Dendritic cell treated with granulocyte-macrophage colony-stimulating factor and Interleukin-4, amounts not matched to agents 40 ng/mL and 50 ng/mL, for 4 days (primary cell): Measurements from ENCODE around the gene SLC12A4.
"Not testable (repeated sequence)": the region's sequence is repeated elsewhere in the genome, so short reads cannot be mapped to it uniquely, and the experiment has no call there.

Experiments used
- H3K27ac Mint-ChIP-seq: one replicate; pipeline ENCODE4 v1.8.0; 2022; ENCODE audit warnings: mild to moderate bottlenecking, mixed read lengths
- H3K27me3 Mint-ChIP-seq: one replicate; pipeline ENCODE4 v1.8.0; 2022; ENCODE audit warnings: mild to moderate bottlenecking, mixed read lengths
- H3K36me3 Mint-ChIP-seq: one replicate; pipeline ENCODE4 v1.8.0; 2022; ENCODE audit warnings: low read depth, mixed read lengths
- H3K4me1 Mint-ChIP-seq: one replicate; pipeline ENCODE4 v1.8.0; 2022; ENCODE audit warnings: low read depth, mixed read lengths
- H3K4me3 Mint-ChIP-seq: one replicate; pipeline ENCODE4 v1.8.0; 2022; ENCODE audit warnings: mild to moderate bottlenecking, moderate library complexity, mixed read lengths
- H3K9me3 Mint-ChIP-seq: one replicate; pipeline ENCODE4 v1.8.0; 2022; ENCODE audit warnings: mixed read lengths
- intact Hi-C: fragments of 100-400 bp; cut with micrococcal nuclease; formaldehyde crosslinking; loops from one replicate; pipeline ENCODE4 v1.15.0; 2022

The SLC12A4 gene

DNA sequence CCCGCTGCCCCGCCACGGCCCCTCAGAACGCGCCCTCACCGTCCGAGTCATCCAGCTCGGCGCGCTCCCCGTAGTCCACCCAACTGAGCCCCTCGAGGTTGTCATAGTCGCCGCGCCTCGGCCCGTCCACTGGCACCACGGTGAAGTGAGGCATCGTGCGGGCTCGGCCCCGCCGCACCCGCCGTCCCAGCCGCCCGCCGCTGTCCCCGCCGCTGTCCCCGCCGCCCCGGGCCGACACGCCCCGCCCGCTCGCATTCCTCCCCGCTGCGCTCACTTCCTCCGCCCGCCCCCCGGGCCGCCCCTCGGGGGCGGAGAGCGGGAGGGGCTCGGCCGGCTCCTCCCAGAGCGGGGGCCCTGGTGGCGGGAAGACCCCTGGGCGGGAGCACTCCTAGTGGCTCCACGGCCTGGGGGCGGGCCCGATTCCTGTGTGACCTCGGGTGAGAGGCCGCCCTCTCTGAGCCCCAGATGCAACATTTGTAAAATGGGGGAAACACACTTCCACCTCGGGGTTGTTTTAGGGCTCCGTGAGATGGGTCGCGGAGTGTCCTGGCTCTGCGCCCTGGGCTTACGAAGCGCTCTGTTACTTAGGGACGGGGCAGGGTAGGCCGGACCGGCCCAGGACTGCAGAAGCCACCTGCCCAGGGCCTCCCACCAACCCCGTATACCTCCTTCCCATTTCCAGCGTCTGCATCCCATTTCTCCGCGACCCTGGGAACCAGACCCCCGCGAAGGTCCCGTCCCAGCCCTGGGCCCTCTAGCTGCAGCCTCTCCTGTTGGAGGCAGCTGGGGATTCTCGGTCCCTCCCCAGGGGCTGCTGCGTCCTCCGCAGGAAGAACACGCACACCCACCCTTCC lies at the start of gene SLC12A4:
Gene SLC12A4 (minus strand): TSS at position 238 of the 854 bp plus-strand sequence. CDS start 84 bp downstream, at position 154.
- intact Hi-C loops: no loop called here
- Mint-ChIP-seq H3K36me3 (no peaks in the 10 kb centered on the region), H3K4me3 (peak within 1 kb of the TSS; percentile 96), H3K27me3 (peaks cover 8% of the 10 kb centered on the region), H3K4me1 (peaks cover 26% of the 10 kb centered on the region), H3K9me3 (no peaks in the 10 kb centered on the region), H3K27ac (peak within 1 kb of the TSS; percentile 77)

DNA sequence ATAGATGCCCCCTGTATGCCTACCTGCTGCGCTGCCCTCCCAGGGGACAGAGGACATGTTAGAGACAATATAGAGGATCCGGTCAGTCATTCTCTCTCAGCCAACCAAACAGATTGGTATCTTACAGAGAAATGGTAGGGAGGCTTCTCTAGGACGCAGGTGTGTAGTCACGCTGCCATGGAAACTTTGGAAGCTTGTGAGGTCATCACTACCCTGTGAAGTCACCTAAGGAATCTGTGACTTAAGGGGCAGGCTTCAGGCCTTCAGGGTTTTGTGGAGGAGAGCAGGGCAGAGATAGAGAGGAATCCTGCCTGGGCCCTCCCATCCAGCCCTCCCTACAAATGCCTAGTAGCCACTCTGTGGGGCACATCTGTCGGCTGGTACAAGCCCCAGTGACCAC lies 47.2 kb upstream of the SLC12A4 start, which contains the start of gene DPEP2NB:
Gene DPEP2NB (minus strand): TSS at position 231 of the 400 bp plus-strand sequence. CDS start 141 bp downstream, at position 90.
- H3K4me1 Mint-ChIP-seq: peaks cover 26% of the 10 kb centered on the region
- H3K9me3 Mint-ChIP-seq: no peaks in the 10 kb centered on the region
- H3K36me3 Mint-ChIP-seq: peaks cover under 1% of the 10 kb centered on the region
- intact Hi-C loops: no loop called here
- H3K27me3 Mint-ChIP-seq: no peaks in the 10 kb centered on the region
- H3K4me3 Mint-ChIP-seq: no peak within 1 kb of the TSS
- peak within 1 kb of the TSS; percentile 16 for H3K27ac Mint-ChIP-seq

DNA sequence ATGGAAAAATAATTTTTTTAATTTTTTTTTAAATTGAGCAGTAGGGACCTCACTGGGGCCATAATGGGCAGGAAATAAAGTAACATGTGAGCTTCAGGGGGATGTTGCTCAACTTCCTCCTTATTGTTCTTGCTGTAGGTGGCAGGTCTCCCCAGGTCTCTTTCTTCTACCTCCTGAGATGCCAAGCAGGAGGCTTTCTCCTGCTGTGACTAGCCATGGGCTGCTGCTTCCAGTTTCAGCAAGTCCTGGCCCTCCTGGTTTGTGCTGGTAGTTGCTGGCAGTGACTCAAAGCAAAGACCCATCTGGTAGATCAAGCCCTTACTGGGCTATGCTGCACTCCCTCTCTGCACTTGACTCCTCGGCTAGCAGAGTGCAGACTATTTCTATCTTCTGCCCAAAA lies 45.0 kb upstream of the SLC12A4 start:
- peaks cover 43% of the 10 kb centered on the region for H3K4me1 Mint-ChIP-seq
- H3K36me3 Mint-ChIP-seq: no peaks in the 10 kb centered on the region
- no peaks in the 10 kb centered on the region for H3K9me3 Mint-ChIP-seq
- H3K27me3 Mint-ChIP-seq: no peaks in the 10 kb centered on the region
- no peak overlapping the region for H3K4me3 Mint-ChIP-seq
- peak overlapping the region; percentile 63 for H3K27ac Mint-ChIP-seq
- intact Hi-C loops: no loop called here

DNA sequence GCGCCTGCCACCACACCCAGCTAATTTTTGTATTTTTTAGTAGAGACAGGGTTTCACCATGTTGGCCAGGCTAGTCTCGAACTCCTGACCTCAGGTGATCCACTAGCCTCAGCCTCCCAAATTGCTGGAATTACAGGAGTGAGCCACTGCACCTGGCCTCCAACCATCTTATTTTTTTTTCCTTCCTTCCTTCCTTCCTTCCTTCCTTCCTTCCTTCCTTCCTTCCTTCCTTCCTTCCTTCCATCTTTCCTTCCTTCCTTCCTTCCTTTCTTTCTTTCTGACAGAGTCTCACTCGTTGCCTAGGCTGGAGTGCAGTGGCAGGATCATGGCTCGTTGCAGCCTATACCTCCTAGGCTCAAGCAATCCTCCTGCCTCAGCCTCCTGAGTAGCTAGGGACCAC lies 41.4 kb upstream of the SLC12A4 start:
- H3K27me3 Mint-ChIP-seq, H3K9me3 Mint-ChIP-seq, H3K4me3 Mint-ChIP-seq, intact Hi-C loops, H3K36me3 Mint-ChIP-seq: not testable (repeated sequence)
- Mint-ChIP-seq H3K4me1 (peaks cover 53% of the 10 kb centered on the region), H3K27ac (peak overlapping the region; percentile 82)

DNA sequence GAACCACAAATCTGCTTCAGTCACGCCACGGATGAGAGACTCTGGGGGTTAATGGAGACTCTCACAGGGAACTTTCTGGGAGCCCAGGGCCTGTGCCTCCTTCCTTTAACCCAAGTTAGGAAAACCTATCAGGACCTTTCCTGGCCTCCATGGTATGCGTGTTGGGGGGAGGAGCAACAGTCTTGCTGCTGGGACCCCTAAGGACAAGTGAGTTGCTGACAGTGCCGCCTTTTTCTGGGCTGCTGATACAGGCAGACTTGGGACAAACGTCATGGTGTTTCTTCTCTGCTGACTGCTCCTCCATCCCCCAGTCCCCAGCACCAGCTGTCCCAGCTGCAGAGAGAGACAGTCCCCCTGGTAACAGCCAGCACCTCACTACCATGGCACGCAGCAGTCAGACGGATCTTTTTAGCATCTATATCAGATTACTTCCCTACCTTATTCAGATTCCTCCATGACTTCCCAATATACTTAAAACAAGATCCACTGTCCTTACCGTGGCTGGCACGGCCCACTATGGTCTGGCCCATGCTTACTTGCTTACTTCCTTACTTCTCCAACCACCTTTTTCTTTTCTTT lies 40.8 kb upstream of the SLC12A4 start:
- H3K4me1 Mint-ChIP-seq: peaks cover 57% of the 10 kb centered on the region
- H3K27ac Mint-ChIP-seq: peak overlapping the region; percentile 82
- no peaks in the 10 kb centered on the region for H3K36me3 Mint-ChIP-seq
- no peak overlapping the region for H3K4me3 Mint-ChIP-seq
- H3K9me3 Mint-ChIP-seq: no peaks in the 10 kb centered on the region
- H3K27me3 Mint-ChIP-seq: no peaks in the 10 kb centered on the region
- intact Hi-C loops: no loop called here

DNA sequence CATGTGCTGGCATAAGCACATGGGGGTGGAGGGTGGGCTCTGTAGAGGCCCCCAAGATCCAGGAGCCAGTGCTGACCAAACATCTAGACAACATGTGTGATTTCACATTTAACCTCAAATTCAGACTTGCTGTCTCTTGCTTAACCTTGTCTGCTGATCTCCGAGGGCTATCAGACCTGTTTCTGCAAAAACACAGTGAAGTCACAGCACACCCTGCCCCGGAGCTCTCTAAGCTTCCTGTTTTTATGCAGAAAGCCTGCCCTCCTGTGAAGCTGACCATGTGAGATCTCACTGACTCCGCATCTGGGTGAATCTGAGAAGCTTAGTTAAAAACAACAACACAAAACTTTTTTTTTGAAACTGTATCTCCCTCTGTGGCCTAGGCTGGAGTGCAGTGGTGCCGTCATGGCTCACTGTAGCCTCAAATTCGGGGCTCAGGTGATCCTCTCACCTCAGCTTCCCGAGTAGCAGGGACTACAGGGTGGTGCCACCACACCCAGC lies 37.4 kb upstream of the SLC12A4 start:
- Mint-ChIP-seq H3K36me3 (no peaks in the 10 kb centered on the region), H3K27me3 (no peaks in the 10 kb centered on the region), H3K4me3 (peak overlapping the region; percentile 44)

DNA sequence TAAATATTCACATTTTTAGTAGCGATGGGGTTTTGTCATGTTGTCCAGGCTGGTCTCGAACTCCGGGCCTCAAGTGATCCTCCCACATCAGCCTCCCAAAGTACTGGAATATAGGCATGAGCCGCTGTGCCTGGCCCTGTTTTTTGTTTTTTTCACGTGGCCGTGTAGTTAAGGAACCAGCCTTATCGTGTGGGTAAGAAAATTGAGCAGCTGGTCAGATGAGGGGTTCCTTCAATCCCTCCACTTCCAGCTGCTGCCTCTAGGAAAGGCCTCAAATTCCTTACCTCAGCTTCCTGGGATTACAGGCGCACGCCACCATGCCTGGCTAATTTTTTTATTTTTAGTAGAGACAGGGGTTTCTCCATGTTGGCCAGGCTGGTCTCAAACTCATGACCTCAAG lies 36.8 kb upstream of the SLC12A4 start:
- Mint-ChIP-seq H3K27ac (peak overlapping the region; percentile 98), H3K4me1 (peaks cover 56% of the 10 kb centered on the region)

More for the DNA sequence above, 37.4 kb upstream of the SLC12A4 start:
- Mint-ChIP-seq H3K27ac (peak overlapping the region; percentile 98), H3K4me1 (peaks cover 53% of the 10 kb centered on the region), H3K9me3 (no peaks in the 10 kb centered on the region)
- intact Hi-C loops: loop anchor here (2.0 kb wide), 1 partner anchor 13 kb away; no protein-coding TSS in a partner anchor

DNA sequence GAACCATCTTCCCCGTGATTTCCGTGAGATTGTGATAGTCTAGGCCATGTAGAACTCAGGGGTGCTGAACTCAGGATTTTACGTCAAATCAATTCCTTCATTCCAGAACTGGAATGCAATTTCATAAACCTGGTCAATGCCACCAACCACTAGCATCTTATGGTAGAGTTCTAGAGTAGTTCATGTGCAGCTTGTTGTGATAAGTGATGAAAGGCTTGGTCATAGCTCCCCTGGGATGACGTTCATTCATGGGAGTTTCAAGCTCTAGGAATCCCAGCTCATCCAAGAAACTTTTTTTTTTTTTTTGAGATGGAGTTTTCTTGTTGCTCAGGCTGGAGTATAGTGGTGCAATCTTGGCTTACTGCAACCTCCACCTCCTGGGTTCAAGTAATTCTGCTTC lies 34.6 kb upstream of the SLC12A4 start:
- intact Hi-C loops: no loop called here
- Mint-ChIP-seq H3K36me3 (peaks cover 13% of the 10 kb centered on the region), H3K4me1 (peaks cover 58% of the 10 kb centered on the region), H3K4me3 (no peak overlapping the region), H3K27ac (no peak overlapping the region), H3K27me3 (no peaks in the 10 kb centered on the region), H3K9me3 (no peaks in the 10 kb centered on the region)

More for the DNA sequence above, 36.8 kb upstream of the SLC12A4 start:
- no peaks in the 10 kb centered on the region for H3K9me3 Mint-ChIP-seq
- H3K4me3 Mint-ChIP-seq: no peak overlapping the region
- intact Hi-C loops: no loop called here
- no peaks in the 10 kb centered on the region for H3K27me3 Mint-ChIP-seq
- no peaks in the 10 kb centered on the region for H3K36me3 Mint-ChIP-seq

DNA sequence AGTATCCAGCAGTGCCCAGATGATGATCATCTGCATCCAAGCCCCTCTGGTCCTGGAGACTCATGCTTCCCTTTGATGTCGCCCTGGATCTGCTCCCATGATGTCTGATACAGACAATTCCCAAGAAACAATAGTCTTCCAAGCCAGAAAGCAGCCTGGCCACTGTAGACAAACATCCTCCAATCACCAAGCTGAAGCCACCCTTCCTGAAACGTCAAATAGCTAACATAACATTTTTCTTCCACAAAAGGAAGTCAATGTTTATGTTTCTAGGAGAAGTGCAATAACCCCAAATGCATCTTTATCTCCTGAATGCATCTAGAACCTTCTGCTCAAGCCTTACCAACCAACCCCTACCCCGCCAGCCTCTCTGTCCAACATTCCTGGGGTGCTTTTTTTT lies 32.0 kb upstream of the SLC12A4 start:
- intact Hi-C loops: loop anchor here (2.0 kb wide), 1 partner anchor 22 kb away; the partner anchor contains the start of genes DDX28 and DUS2
- H3K9me3 Mint-ChIP-seq: no peaks in the 10 kb centered on the region
- H3K27me3 Mint-ChIP-seq: no peaks in the 10 kb centered on the region
- peaks cover 35% of the 10 kb centered on the region for H3K36me3 Mint-ChIP-seq
- peaks cover 63% of the 10 kb centered on the region for H3K4me1 Mint-ChIP-seq
- peak overlapping the region; percentile 98 for H3K27ac Mint-ChIP-seq
- peak overlapping the region; percentile 76 for H3K4me3 Mint-ChIP-seq

DNA sequence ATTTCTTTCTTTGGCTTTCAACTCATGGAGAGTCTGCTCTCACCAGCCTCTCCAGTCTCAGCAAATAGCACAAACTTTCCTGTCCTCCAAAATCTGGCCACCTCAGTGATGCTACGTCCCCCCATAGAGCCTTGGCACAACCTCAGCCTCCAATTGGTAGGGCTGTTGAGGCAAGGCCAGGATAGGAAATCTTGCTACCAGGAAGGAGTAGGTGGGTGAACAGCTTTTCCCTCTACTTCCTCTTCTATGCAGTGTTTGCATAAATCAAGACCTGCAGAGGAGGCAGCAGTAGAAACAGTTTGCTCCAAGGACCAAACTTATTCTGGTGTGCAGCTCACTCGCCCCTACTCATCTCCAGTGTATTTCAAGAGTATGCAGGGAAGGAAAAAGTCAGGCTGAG lies 31.5 kb upstream of the SLC12A4 start:
- intact Hi-C loops: loop anchor here (2.0 kb wide), 1 partner anchor 23 kb away; the partner anchor contains the start of genes DDX28 and DUS2
- H3K4me3 Mint-ChIP-seq: peak overlapping the region; percentile 76
- H3K9me3 Mint-ChIP-seq: no peaks in the 10 kb centered on the region
- H3K36me3 Mint-ChIP-seq: peaks cover 39% of the 10 kb centered on the region
- H3K27ac Mint-ChIP-seq: peak overlapping the region; percentile 98
- H3K4me1 Mint-ChIP-seq: peaks cover 63% of the 10 kb centered on the region
- no peaks in the 10 kb centered on the region for H3K27me3 Mint-ChIP-seq

DNA sequence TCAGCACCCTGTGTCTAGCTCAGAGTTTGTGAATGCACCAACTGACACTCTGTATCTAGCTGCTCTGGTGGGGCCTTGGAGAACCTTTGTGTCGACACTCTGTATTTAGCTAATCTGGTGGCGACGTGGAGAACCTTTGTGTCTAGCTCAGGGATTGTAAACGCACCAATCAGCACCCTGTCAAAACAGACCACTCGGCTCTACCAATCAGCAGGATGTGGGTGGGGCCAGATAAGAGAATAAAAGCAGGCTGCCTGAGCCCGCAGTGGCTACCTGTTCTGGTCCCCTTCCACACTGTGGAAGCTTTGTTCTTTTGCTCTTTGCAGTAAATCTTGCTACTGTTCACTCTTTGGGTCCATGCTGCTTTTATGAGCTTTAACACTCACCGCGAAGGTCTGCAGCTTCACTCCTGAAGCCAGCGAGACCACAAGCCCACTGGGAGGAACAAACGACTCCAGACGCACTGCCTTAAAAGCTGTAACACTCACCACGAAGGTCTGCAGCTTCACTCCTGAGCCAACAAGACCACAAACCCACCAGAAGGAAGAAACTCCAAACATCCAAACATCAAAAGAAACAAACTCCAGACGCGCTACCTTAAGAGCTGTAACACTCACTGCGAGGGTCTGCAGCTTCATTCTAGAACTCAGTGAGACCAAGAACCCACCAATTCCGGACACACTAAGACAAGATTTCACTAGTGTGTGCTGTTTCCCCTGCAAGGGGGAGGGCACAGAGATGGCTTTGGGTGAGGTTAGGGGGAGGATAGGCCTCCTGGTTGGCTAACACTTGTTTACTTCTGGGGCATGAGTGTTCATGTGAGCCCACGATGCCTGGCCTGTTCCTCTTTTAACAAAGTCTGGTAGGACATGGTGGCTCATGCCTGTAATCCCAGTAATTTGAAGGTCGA lies 30.6 kb upstream of the SLC12A4 start, which contains the start of gene DPEP2:
Gene DPEP2 (minus strand): TSS at position 706 of the 910 bp plus-strand sequence. CDS start 6,272 bp downstream, outside the sequence.
- Mint-ChIP-seq H3K27ac (peak within 1 kb of the TSS; percentile 98), H3K36me3 (peaks cover 39% of the 10 kb centered on the region), H3K4me1 (peaks cover 65% of the 10 kb centered on the region), H3K4me3 (peak within 1 kb of the TSS; percentile 76)
- intact Hi-C loops, H3K9me3 Mint-ChIP-seq, H3K27me3 Mint-ChIP-seq: not testable (repeated sequence)

DNA sequence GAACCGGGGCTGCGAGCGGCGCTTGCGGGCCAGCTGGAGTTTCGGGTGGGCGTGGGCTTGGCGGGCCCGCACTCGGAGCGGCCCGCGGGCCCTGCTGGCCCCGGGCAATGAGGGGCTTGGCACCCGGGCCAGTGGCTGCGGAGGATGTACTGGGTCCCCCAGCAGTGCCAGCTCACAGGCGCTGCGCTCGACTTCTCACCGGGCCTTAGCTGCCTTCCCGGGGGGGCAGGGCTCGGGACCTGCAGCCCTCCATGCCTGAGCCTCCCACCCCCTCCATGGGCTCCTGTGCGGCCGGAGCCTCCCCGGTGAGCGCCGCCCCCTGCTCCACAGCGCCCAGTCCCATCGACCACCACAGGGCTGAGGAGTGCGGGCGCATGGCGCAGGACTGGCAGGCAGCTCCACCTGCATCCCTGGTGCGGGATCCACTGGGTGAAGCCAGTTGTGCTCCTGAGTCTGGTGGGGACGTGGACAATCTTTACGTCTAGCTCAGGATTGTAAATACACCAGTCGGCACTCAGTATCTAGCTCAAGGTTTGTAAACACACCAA lies 29.9 kb upstream of the SLC12A4 start:
- peak overlapping the region; percentile 76 for H3K4me3 Mint-ChIP-seq
- peaks cover 72% of the 10 kb centered on the region for H3K4me1 Mint-ChIP-seq
- H3K27ac Mint-ChIP-seq: peak overlapping the region; percentile 98
- intact Hi-C loops, H3K27me3 Mint-ChIP-seq, H3K9me3 Mint-ChIP-seq: not testable (repeated sequence)
- peaks cover 39% of the 10 kb centered on the region for H3K36me3 Mint-ChIP-seq

DNA sequence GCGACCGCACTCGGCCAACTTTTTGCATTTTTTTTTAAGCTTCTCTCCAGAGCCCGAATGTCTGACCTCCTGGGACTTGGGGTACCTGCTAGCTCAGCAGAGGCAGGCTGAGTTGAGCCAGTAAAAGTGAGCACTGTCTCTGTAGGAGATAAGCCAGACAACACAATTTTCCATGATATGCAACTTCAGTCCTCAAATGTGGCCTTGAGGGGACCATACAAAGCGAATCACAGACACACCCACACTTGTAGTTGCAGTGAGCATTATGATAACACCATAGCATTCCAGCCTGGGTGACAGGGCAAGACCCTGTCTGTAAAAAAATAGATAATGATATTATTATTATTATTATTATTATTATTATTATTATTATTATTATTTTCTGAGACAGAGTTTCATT lies 28.2 kb upstream of the SLC12A4 start:
- Mint-ChIP-seq H3K4me1 (peaks cover 81% of the 10 kb centered on the region), H3K36me3 (peaks cover 53% of the 10 kb centered on the region), H3K27me3 (no peaks in the 10 kb centered on the region), H3K9me3 (no peaks in the 10 kb centered on the region), H3K27ac (peak overlapping the region; percentile 99), H3K4me3 (no peak overlapping the region)
- intact Hi-C loops: no loop called here
